Measurements from ENCODE around the gene CYP24A1.
A peak's percentile ranks its signal among the peaks of the same experiment; 100 is the strongest.

The CYP24A1 gene

DNA sequence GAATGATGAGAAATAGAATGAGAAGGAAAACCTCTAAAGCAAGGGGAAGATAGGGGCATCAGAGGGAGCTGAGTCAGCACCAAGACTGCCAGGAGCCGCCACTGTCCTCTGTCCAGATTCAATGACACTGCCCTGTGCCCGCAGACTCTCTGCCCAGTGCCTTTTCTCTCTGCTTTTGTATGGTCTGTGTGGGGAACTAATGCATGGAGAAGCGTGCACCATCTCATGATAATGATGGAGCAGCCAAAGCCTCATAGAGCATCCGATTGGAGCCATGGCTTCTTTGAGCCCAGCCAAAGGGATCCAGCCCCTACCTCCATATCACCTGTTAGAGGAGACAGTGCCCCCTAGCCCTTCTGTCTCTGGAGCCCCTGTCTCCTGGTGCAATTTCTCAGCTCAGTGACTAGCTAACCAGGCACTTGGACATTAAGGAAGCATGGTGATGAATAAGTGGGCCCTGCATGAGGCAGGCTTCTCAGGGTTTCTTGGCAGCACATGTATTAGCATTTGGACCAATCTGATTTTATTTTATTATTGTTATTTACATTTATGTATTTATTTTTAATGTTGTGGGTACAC, 27.6 kb upstream of the CYP24A1 start:
- DNase-seq = no peak

DNA sequence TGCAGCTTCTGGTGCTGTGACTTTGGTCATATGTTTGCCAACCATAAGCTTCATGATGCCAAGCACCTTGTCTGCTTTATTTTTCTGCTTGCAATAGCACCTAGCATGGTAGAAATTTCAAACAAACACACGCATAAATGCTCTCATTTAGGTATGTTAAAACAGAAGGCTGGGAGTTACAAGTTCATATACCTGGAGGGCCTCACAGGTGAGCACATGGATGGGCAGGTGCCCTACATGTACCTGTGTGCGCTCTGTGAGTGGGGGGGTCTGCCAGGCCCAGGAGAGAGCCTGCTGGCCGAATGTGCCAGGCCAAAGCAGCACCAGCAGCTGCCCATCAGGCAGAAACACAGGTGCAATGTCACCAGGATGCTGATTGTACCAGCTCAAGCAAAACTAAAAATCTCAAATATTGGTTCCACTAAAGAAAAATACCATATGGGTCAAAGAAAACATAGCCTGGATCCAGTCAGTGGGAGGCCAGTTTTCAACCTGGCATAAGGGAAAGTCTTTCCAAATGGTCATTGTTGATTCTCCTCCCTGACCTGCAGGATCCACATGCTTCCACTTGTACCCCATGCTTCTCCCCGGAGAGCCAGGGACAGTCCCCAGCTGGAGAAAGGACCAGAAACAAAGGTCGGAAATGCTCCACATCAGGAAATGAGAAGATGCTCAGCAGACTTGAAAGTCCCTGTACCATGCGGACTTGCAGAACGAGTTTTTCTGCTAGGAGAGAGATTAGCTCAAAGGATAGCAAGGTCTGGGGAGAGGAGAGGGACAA, 26.9 kb upstream of the CYP24A1 start:
- peak in 1 of 2 experiments; percentile 1 for DNase-seq

DNA sequence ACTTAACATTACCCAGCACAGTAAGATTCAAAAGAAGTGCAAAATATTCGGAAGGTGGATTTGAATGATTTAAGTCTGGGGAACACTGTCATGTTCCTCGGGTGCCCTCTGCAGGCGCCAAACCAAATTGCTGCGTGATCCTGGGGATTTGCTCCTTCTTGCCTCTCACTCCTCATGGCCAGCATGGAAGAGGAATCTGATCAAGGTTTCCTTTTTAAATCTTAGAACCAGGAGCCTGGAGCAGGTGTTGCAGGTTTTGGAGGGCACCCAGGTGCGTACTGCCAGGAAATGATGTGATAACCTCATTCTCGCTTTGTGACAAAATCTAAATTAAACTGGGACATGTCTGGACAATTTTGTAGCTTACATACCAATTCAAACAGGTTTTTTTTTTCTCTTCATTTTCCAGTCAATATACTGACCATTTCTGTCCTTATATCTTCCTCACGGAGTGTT, 26.0 kb upstream of the CYP24A1 start:
- DNase-seq = peak in 1 of 2 experiments; percentile 9

DNA sequence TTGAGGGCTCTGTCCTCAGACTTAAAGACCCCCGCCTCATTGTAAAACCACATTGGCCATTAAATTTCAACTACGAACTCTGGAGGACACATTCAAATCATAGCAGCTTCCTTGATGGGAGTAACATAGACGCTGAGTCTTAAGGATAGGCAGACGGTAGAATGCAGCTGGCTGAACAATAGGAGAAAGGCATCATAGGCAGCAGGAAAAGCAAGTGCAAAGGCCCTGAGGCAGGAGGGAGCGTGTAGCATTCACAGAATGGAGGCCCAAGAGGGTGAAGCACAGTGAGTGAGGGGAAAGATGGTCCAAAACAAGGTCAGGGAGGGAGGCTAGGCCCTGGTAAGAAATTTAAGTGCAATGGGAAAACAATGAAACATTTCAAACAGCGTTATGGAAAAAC, 25.5 kb upstream of the CYP24A1 start:
- DNase-seq = no peak

DNA sequence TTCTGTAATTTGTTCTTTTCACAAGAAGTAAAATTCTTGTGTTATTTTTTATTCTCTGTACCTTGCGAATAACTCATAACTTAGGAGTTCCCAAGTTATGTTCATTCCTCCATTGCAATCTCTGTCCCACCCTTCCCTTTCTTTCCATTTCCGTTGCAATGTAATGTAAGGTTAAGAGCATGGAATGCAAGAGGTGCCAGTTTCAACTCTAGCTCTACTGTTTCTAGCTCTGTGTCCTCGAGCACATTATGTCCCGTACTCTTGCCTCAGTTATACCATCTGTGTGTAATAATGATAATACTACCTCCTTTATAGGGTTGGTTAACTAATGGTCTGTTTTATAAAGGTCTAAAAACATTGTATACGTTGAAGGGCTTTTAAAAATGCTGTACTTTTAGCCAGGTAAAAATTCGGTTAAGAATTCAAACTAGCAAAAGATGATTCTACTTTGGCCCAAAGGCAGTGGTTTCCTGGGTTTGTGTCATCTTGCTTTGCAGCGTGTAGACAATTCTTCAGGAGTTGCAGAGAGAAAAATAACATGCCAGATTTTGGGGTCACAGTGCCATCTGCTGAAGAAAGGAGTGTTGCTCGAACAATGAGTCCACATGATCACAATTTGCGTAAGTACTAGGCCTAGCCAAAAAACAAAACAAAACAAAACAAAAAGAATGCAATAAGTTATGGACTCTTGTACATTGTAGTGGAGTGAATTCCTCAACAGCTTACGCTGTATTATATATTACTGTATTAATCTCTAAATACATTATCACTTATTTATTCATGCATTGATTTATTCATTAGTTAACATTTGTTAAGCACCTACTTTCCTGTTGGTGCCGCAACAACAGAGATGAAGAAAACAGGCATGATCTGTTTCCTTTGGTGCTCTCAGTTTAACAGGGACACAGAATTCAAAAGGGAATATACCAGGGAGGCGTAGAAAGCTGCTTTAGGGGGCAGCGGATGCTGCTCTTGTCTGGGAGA, 24.1 kb upstream of the CYP24A1 start:
- no peak for DNase-seq

DNA sequence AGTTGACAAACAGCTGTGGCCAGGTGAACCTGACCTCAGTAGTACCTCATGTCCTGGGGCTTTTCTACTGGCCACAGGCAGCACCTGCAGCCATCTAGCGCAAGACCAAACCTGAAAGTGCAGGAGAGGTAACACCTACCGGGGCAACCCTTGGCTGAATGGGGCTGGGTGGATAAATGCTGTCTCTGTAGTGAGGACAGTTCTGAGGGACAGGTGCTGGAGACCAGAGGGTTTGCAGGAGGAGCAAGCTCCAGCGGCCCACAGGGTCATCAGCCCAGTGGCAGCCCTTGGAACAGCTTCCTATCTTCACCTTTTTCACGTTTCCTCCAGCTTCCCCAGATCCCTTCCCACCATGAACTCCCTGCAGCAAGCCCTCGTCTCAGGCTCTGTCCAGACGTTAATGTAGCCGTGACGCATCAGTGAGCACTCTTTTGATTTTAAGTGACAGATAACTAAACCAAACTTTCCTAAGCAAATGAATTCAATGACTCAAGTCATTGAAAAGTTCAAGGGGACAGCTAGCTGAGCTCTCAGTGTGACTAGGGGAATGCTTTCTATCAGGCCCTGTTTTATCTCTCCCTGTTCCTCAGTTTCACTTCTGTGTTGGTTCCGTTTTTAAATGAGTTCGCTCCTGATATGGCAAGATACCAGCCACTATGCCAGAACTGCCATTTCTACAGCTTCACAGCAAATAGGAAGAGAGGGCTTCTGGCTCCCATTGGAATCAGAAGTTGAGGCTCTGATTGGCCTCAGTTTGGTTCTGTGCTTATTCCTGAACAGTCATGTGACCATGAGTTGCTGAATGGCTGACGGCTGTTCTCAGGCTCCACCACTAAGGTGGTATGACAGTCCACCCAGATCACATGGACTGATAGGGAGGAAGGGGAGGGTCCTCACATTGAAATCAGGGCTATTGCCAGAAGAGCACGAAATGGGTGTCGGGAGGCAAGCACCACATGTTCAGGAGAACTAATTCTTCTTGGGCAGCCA, 22.0 kb upstream of the CYP24A1 start:
- DNase-seq = no peak

DNA sequence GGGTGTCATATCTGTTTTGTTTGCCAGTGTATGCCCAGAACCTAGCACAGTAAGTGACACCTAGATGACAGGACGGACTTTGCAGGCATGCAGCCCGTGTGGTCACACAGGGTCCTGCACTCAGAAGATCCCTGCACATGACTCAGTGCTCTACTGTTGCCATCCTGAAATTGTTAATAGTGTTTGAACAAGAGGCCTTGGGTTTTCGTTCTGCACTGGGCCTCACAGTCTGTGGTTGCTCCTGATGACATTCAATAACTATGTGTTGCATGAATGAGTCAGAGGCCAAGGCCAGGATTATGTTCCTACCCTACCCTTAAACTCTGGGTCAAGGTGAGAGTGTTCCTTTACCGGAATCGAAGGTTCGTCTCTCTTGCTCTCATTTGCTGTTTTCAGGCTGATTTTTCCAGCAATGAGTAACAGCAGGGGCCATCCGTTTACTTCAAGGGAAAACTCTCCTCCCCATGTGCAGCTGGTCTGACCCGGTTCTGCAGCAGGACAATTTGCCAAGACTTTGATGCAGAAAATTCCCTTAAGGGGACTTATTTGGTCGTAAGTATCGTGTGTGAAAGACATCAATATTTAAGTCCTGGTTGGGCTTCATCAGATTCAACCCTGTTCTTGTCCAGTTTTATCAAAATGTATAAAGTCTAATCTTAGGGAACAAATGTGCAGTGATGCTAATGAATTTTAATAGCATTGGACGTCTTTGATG, 21.1 kb upstream of the CYP24A1 start:
- DNase-seq = no peak

DNA sequence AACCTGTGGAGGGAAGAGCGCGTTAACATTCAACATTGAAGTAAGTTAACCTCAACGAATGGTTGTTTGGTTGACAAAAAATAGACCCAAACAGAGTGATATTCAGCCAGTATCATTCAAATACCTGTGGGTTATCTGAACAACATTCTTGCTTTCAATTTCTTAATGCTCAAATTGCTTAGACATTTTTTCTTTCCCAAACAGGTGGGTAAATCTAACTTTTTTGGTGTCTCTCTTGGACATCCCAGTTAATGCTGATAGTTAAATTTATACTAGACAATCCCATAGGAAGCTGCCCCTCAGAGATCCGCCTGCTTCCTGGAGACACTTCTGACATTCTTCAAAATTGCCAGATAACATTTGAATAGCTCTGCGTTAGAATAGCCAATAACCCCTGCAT, 20.0 kb upstream of the CYP24A1 start:
- no peak for DNase-seq

DNA sequence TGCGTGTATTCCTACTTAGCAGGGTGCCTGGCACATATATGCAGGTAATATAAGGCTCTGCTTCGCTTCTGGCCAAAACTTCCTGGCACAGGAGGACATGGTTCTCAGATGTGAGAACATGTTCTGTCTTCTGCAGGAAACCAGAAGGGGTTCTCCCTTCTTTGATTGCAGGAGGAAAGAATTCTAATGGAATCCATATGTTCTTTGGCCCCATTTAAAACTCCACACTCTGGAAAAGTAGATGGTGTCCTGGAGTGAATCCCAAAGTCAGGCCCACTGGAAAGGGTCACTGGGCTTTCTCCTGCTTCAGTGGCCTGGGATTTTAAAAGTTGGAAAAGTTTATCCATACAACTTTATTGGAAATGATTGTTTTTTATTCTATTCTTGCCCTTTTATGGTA, 16.4 kb upstream of the CYP24A1 start:
- no peak for DNase-seq

DNA sequence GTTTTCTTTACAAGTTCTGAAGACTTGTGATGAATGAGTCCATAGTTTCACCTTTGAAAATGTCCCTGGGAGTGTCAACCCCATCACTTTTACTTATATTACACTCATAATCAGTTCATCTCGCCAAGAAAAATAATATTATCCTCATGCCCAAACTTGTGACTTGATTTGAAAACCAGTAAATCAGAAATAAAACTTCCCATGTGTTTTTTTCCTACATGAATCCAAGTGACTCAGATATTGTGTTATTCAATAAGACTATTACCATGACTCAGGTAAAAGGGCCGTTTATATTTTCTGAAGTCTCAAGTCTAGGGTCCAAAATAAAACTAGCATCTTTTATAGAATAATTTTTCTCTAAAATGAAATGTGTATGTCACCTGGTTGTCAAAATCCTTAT, 15.8 kb upstream of the CYP24A1 start:
- no peak for DNase-seq

DNA sequence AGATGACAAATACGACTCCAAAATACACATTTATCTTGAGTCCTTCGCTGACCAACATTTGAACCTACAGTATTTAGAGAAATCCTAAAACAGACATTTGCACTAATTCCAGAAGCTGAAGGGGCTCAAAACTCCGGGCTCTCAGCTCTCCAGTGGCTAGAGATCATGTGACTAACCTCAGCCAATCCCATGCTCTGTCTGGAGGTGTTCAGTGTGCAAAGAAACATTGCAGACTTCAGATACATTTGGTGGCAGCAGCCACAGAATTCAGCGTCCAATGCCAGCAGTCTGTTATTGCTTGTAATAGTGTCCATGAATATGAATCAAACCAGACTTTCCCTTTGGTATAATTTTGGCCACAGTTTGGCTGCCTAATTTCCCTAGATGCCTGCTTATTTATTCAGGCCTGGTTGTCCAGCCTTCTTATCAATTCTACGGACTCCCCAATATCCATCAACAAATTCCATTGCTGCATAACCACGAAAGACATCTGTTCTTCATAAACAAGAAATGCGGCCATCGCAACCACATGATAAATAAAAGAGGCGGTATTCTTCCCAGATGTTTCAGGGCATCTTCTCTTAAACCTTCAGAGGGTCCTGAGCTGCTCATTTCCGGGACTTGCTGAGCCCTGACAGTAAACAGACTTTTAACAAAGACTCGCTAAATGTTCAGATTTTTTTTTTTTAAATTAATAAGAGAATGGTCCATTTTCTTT, 14.5 kb upstream of the CYP24A1 start:
- DNase-seq = no peak

DNA sequence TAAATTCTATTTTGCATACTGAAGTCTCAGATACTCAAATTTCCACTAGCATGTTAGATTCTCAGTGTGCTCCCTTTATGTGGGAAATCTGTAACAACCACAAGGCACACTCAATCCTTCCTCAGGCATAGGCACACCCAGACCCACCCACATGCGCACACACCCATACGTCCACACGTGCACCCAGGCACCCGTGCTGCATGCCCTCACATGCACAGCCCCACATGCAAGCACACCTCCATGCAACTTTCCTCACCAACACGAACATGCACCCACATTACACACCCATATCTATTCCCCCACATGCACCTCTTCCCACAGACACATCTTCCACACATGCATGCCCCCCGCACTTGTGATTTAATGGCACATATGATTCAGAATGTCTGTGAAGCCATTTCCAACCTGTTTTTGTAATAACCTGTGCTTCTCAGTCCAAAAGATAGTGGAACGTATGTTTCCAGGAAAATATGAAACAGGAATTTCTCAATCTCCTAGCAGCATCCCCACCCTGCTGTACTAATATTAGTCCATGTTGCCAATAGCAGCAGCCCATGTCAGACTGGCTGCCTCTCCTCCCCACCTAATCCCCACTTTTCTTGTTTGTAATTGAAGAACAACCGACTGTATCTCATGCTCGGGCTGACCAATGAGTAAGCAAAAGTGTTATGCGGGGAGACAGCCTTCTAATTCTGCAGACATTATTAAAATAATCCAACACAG, 11.3 kb upstream of the CYP24A1 start:
- DNase-seq = no peak

DNA sequence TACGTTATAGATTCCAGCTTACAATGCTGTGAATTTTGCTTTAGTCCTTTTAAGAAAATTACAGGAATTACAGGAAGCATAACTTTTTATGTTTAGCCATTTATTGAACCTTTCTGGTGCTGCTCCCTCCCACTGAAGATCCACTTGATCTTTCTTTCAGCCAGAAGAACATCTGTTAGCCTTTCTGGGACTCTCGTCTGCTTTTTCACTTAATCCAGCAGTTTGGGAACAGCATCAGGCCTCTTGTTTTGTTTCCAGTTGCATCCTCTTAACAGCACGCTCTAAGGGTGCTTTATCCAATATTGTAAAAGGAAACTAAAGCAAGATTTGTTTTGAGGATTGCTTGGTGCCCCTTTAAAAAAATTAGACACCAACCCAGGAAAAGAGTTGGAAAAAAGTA, 10.3 kb upstream of the CYP24A1 start:
- DNase-seq = no peak

DNA sequence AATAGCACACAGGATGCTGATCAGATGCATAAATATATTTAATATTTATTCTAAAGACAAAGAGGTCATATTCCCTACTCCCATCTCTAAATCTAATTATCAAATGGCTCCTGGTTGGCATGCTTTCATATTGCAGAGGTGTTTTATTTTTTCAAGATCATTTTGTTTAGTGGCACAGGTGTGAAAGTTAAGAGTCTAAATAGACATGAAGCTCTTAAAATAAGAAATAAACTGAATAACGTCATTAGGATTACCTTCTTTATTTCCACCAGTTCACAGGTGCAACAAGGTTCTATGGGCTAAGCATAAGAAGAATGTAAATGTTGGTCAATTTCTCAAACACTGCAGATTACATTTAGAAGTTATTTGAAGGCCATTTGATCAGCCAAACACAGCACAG, 7.1 kb upstream of the CYP24A1 start:
- DNase-seq = no peak

DNA sequence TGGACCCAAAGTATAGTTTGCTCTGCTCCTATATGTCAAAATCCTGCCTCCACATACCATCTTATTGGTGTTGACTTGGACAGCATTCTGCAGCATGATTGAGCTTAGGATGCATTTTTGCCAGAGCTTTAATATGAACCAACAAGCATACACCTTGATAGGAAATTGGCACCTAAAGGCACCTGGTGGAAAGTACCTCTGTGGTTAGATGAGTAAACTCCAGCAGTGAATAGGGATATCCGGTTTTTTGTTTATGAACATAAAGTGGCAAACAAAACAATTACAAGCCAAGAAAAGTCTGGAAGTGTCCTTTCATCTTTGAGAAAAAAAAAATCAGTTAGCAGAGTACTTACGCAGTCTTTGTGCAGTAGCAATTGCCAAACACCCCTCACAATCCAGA, 6.2 kb upstream of the CYP24A1 start:
- DNase-seq = no peak

DNA sequence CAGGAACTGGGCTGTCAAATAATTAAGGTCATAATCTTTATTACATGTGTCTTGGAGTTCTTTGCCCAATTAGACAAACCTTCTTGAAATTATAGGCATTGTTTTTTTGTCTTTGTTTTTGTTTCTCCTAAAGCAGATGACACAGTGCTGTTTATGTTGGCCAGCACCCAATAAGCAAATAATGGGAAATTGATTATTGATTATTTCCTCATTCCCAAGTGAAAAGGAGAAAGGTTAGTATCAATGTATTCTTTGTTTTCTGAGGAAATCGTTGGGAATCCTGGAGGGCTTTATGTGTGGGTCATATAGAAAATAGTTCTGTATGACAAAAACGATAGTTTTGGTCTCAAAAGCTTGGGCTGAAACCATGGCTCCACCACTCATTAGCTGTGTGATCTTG, 4.5 kb upstream of the CYP24A1 start:
- DNase-seq = no peak

DNA sequence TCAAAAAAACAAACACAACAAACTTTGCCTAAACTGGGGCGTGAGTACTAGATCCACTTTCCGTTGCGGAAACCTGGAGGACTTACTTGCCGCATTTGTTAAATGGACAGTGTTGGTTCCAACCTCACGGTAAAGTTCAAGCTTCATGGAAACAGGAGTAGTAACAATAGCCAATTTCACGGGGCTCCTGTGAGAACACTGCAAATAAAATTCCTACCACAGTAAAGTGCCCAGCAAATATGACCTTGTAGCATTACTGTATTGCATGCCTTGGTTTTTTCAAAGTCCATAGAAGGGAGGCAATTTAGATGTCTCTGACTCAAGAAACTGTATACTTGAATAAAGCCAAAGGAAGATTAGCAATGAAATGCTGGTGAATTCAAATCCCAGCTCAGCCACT, 3.6 kb upstream of the CYP24A1 start:
- no peak for DNase-seq

DNA sequence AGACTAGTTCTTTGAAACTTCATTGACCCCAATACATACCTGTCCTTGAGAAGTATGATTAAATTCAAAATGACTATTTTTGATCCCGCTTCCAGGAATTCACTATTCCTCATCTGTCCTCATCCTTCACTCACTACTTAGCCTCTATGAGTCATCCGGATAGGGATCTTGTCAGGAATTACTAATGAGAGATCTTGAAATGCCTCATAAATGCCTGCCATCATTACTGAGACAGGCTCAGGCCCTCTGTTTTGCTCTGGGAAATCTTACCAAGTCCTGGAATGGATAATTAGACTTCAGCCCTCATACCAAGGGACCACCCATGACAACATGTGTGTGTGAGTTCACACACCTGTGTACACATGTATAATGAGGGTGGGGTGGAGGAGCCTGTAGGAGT, 2.8 kb upstream of the CYP24A1 start:
- DNase-seq = no peak

DNA sequence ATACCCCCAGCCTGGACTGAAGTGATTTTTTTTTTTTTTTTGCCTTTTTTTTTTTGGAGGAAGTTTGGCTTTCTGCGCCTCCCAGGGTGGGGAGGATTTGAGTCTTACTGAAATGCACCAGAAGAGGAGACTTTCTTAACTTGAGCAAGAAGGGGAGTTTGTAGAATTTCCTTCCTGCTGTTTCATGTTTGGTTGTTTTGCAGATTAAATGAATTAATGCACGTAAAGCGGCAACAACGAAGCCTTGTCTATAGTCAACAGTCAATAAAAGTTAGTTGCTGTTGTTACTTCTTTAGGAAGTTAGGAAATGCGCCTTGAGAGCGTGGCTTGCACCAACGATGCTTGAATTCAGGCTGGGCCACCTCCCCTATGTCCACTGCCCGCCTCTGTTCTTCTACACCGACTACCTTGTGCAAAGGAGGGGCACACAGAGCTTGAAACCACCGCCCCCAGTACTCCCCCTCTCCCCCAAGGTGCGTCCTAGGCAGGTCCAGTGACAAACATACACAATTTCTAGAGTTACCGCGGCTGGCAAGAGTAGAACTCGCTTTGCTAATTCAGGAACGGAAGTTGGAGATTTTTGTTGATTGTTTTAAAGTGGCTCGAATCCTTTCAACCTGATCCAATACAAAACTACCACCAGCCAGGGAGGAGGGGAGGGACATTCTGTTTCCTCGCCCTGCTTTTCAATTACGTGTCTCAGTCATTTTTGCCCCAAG, 830 bp upstream of the CYP24A1 start:
- no peak for DNase-seq
